Panc1 (cell line): ENCODE data around the gene SPATA46. TPM values are rescaled to one million over a fixed set of nuclear protein-coding genes. Genes with fewer than 3 reads are reported as not detected.

Experiments used
- ATAC-seq: fragments of 200-7000 bp; cut with Tn5 transposase; 2 replicates; pipeline ENCODE4 v1.9.1; 2020; ENCODE audit warnings: mild to moderate bottlenecking, moderate library complexity
- BruUV-seq: library from RNA; stranded (reverse); fragments of 400-500 nt; replicated peaks from 2 replicates; lab custom pipeline; 2021; lab: Mats Ljungman, UMichigan
- CTCF ChIA-PET: fragments of 300-600 bp; sonication (Branson Sonifier 250); formaldehyde crosslinking; loops from one replicate; lab custom pipeline; 2022; ENCODE audit warnings: antibody characterized with exemption; lab: Charles Lee
- POLR2A ChIA-PET: fragments of 300-600 bp; sonication (Branson Sonifier 250); formaldehyde crosslinking; loops from one replicate; lab custom pipeline; 2022; ENCODE audit warnings: antibody characterized with exemption; lab: Charles Lee
- DNase-seq: peaks from one replicate; pipeline ENCODE4 v3.0.0-alpha.2; 2010; ENCODE audit warnings: low read depth, low spot score
- H3K27ac ChIP-seq: 2 replicates; pipeline ENCODE4 v1.5.1; 2011; ENCODE audit warnings: mild to moderate bottlenecking, low read length, inconsistent platforms
- H3K27me3 ChIP-seq: fragments of 200-500 bp; sonication (Bioruptor generic); 2 replicates; pipeline ENCODE4 v1.6.0; 2014; ENCODE audit warnings: low read length, inconsistent platforms; ENCODE audit not compliant: control insufficient read depth, insufficient read depth
- H3K36me3 ChIP-seq: fragments of 200-500 bp; sonication (Bioruptor generic); 2 replicates; pipeline ENCODE4 v1.5.1; 2014; ENCODE audit warnings: inconsistent platforms, mild to moderate bottlenecking, low read length, moderate library complexity; ENCODE audit not compliant: control insufficient read depth, insufficient read depth
- H3K4me1 ChIP-seq: 2 replicates; pipeline ENCODE4 v1.5.1; 2011; ENCODE audit warnings: inconsistent platforms, mild to moderate bottlenecking, low read length, moderate library complexity; ENCODE audit not compliant: control insufficient read depth, insufficient read depth
- H3K4me3 ChIP-seq, 2 experiments: 2 replicates each; pipeline ENCODE4 v1.5.1; 2011 to 2012; ENCODE audit warnings: low read depth in 2 of 2, low read length in 2 of 2, mild to moderate bottlenecking in 2 of 2, inconsistent platforms in 1 of 2, moderate library complexity in 1 of 2
- H3K9me3 ChIP-seq: fragments of 200-500 bp; sonication (Bioruptor generic); 2 replicates; pipeline ENCODE4 v1.5.1; 2014; ENCODE audit warnings: low read depth, mild to moderate bottlenecking, inconsistent platforms, low read length, moderate library complexity; ENCODE audit not compliant: control insufficient read depth, insufficient read depth
- POLR2AphosphoS5 ChIP-seq: IDR thresholded peaks from 2 replicates; pipeline ENCODE4 v1.6.1; 2012; ENCODE audit warnings: mild to moderate bottlenecking, low read depth, low read length, moderate library complexity
- REST ChIP-seq, 2 experiments: IDR thresholded peaks; 2 replicates each; pipeline ENCODE4 v1.6.1; 2011 to 2012; ENCODE audit warnings: low read depth in 2 of 2, control low read depth in 1 of 2, low read length in 1 of 2, mild to moderate bottlenecking in 1 of 2, moderate library complexity in 1 of 2; ENCODE audit not compliant: insufficient read depth in 1 of 2
- SIN3A ChIP-seq: IDR thresholded peaks from 2 replicates; pipeline ENCODE4 v1.6.1; 2012; ENCODE audit warnings: low read depth, mild to moderate bottlenecking, low read length, moderate library complexity, borderline replicate concordance; ENCODE audit not compliant: insufficient read depth
- TCF7L2 ChIP-seq: IDR thresholded peaks from 2 replicates; pipeline ENCODE4 v1.6.1; 2011; ENCODE audit warnings: mild to moderate bottlenecking, low read depth, low read length, inconsistent platforms
- in situ Hi-C: cut with HindIII; loops from 2 replicates; pipeline ENCODE4 v1.10.0; 2016; ENCODE audit warnings: low sequenced_read_pairs, low pct_unique_long_range_greater_than_20kb
- intact Hi-C: fragments of 100-400 bp; cut with micrococcal nuclease; formaldehyde crosslinking; loops from one replicate; pipeline ENCODE4 v1.10.0; 2022; ENCODE audit not compliant: unreplicated experiment
- total RNA-seq: library from RNA; stranded (reverse); gene quantifications from one replicate; pipeline ENCODE4 v1.2.1, GENCODE V29; 2021; ENCODE audit not compliant: unreplicated experiment
- TF ChIP-seq, protein P1 (sequence below): fragments of 450-650 bp; IDR thresholded peaks from 2 replicates; pipeline ENCODE4 v1.5.1; 2017; ENCODE audit warnings: mild to moderate bottlenecking

The SPATA46 gene
- total RNA-seq, 1 experiment from 2014 or later: not detected

DNA sequence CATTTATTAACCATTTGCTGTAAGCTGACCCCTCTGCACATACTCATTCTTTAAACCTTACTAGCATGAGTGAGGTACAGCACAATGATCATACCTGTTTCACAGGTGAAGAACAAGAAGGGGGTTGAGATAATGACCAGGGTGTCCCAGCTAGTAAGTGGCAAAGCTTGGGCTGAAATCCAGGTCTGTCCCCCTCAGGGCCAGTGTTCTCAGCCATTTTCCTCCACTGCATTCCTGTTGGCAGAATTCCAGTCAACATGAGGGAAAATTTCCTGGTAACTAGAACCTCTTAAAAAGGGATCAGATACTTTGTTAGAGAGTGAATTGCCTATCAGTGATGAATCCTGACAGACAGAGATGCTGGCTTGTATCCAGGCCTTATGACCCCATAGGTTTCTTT, 48.1 kb downstream of the SPATA46 start:
- Histone ChIP-seq H3K4me1 (peaks cover 6% of the 10 kb centered on the region; the same call in 1 of the 2 replicates), H3K27me3 (no peaks in the 10 kb centered on the region), H3K9me3 (no peaks in the 10 kb centered on the region), H3K36me3 (no peaks in the 10 kb centered on the region), H3K27ac (no peak overlapping the region), H3K4me3 (no peak overlapping the region)
- in situ Hi-C loops: no loop called here
- intact Hi-C loops: no loop called here
- BruUV-seq: no TSS peak
- ChIA-PET POLR2A (interaction anchor here (0.6 kb wide), 1 partner anchor 26 kb away, joined by 3 read pairs; no protein-coding TSS in a partner anchor), CTCF (no interaction called here)
- TF ChIP-seq SIN3A (no peak), POLR2AphosphoS5 (no peak), REST (IDR thresholded peaks at IDR 0.05; ENCODE audit: insufficient read depth in 1 of 2, low read depth in 2 of 2, low read length in 1 of 2) (no peak), TCF7L2 (no peak)
- TF ChIP-seq, protein P1, sequence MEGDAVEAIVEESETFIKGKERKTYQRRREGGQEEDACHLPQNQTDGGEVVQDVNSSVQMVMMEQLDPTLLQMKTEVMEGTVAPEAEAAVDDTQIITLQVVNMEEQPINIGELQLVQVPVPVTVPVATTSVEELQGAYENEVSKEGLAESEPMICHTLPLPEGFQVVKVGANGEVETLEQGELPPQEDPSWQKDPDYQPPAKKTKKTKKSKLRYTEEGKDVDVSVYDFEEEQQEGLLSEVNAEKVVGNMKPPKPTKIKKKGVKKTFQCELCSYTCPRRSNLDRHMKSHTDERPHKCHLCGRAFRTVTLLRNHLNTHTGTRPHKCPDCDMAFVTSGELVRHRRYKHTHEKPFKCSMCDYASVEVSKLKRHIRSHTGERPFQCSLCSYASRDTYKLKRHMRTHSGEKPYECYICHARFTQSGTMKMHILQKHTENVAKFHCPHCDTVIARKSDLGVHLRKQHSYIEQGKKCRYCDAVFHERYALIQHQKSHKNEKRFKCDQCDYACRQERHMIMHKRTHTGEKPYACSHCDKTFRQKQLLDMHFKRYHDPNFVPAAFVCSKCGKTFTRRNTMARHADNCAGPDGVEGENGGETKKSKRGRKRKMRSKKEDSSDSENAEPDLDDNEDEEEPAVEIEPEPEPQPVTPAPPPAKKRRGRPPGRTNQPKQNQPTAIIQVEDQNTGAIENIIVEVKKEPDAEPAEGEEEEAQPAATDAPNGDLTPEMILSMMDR: no peak
- DNase-seq (no peak), ATAC-seq (no peak)

DNA sequence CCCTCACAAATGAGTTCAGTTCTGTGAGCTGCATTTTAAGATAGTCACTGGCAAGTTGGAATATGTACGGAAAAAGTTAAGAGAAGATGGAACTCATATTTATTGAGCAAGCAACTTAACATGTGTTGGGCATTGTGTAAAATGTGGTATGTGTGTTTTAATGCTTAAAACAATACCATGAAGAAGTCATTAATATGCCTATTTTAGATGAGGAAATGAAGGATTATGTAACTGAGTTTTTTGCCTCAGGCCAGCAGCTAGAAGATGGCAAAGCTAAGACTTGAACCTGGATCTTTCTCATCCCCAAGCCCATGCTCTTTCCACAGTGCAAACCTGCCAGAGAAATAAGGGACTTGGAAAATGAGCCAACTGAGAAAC, 48.9 kb downstream of the SPATA46 start:
- in situ Hi-C loops (no loop called here), intact Hi-C loops (no loop called here)
- no TSS peak for BruUV-seq
- H3K27ac ChIP-seq: no peak overlapping the region
- ATAC-seq: no peak
- DNase-seq: no peak
- H3K4me3 ChIP-seq: no peak overlapping the region
- no peaks in the 10 kb centered on the region for H3K36me3 ChIP-seq
- no peaks in the 10 kb centered on the region for H3K9me3 ChIP-seq
- CTCF ChIA-PET: no interaction called here
- no peak for TF ChIP-seq SIN3A
- no peak for TF ChIP-seq POLR2AphosphoS5
- TF ChIP-seq REST (IDR thresholded peaks at IDR 0.05; ENCODE audit: insufficient read depth in 1 of 2, low read depth in 2 of 2, low read length in 1 of 2): no peak
- TF ChIP-seq, protein P1: no peak
- TF ChIP-seq TCF7L2: no peak
- H3K4me1 ChIP-seq: peaks cover 6% of the 10 kb centered on the region; the same call in 1 of the 2 replicates
- no peaks in the 10 kb centered on the region for H3K27me3 ChIP-seq
- POLR2A ChIA-PET: no interaction called here
